Hepatic stellate cell (primary cell): ENCODE measurements around the gene MRPL17.
"Not testable (repeated sequence)": the region's sequence is repeated elsewhere in the genome, so short reads cannot be mapped to it uniquely, and the experiment has no call there.

Experiments
- DNase-seq: peaks from one replicate; pipeline ENCODE4 v3.0.0; 2011; ENCODE audit warnings: low spot score

MRPL17 gene

GRCh38 chr11:6682936-6683861 is at the start of gene MRPL17:
Gene MRPL17 (minus strand): TSS chr11:6683340. CDS start chr11:6683296, 44 bp downstream.
- DNase-seq: peak; percentile 97

- DNase-seq: no peak
These were observed 45.0 kb upstream of the MRPL17 start for GRCh38 chr11:6727971-6728760.

GRCh38 chr11:6725386-6725896 is 42.3 kb upstream of the MRPL17 start:
- no peak for DNase-seq

GRCh38 chr11:6724013-6724412 is 40.9 kb upstream of the MRPL17 start:
- DNase-seq: no peak

- no peak for DNase-seq
These were observed 38.2 kb upstream of the MRPL17 start for GRCh38 chr11:6721343-6721742.

GRCh38 chr11:6719576-6719975 is 36.4 kb upstream of the MRPL17 start:
- no peak for DNase-seq

- DNase-seq: no peak
These were observed 34.3 kb upstream of the MRPL17 start for GRCh38 chr11:6717426-6717825.

- not testable (repeated sequence) for DNase-seq
These were observed 28.4 kb upstream of the MRPL17 start for GRCh38 chr11:6711552-6711951.

- no peak for DNase-seq
These were observed 25.7 kb upstream of the MRPL17 start for GRCh38 chr11:6708876-6709275.

- peak; percentile 23 for DNase-seq
These were observed 22.9 kb upstream of the MRPL17 start for GRCh38 chr11:6705905-6706535.

- DNase-seq: peak; percentile 32
These were observed 20.3 kb upstream of the MRPL17 start for GRCh38 chr11:6703247-6704063.

- not testable (repeated sequence) for DNase-seq
These were observed 18.8 kb upstream of the MRPL17 start for GRCh38 chr11:6701955-6702354.

GRCh38 chr11:6695377-6695776 is 12.2 kb upstream of the MRPL17 start:
- DNase-seq: peak; percentile 29

GRCh38 chr11:6694229-6694535 is 11.0 kb upstream of the MRPL17 start:
- DNase-seq: no peak

- no peak for DNase-seq
These were observed 10.4 kb upstream of the MRPL17 start for GRCh38 chr11:6693342-6694228.

GRCh38 chr11:6692128-6692527 is 9.0 kb upstream of the MRPL17 start:
- DNase-seq: no peak

GRCh38 chr11:6690431-6691132 is 7.4 kb upstream of the MRPL17 start:
- not testable (repeated sequence) for DNase-seq

- DNase-seq: no peak
These were observed 4.7 kb upstream of the MRPL17 start for GRCh38 chr11:6687876-6688275.

- no peak for DNase-seq
These were observed 2.9 kb upstream of the MRPL17 start for GRCh38 chr11:6686006-6686405.

GRCh38 chr11:6684068-6684467 is 928 bp upstream of the MRPL17 start:
- not testable (repeated sequence) for DNase-seq
